ENCODE data around the gene TSPYL4.

The TSPYL4 gene

DNA sequence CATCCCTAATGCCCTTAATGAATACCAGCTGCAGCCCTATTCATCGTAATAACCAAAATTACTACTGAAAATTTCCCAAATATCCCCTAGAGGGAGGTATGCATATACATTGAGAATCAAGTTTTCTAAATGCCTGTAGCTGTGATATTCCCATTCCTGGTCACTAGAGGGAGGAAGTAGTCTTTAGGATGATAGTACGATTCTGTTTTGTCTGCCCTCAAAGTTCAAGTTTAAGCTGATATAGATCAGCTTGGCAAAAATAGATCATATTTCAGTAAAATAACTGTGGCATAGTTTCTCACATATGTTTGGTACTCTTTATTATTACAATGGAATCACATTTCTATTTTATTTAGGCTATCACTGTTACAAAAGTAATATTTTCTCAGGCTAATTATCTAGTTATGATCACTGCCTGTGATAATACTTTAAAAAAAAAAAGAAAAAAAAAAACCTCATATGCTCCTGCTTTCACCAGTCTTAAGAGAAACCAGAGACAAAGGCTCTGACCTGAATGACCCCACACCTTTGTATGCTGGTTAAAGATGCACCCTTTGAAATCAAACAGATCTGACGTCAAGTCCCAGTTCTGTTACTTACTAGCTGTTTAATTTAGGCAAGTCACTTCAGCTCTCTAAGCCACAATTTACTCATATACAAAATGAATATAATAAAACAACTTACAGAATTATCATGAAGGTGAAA is 14.9 kb upstream of the TSPYL4 start:
- peak; percentile 41 for DNase-seq

- no peak for DNase-seq
Observed at GRCh38 chr6:116267836-116268588, 14.1 kb upstream of the TSPYL4 start.

- DNase-seq, result no peak
Observed at GRCh38 chr6:116266803-116267202, 12.9 kb upstream of the TSPYL4 start.

- peak; percentile 38 for DNase-seq
Observed at GRCh38 chr6:116265041-116265829, 11.4 kb upstream of the TSPYL4 start.

GRCh38 chr6:116263353-116263752 is 9.5 kb upstream of the TSPYL4 start:
- DNase-seq, result no peak

DNA sequence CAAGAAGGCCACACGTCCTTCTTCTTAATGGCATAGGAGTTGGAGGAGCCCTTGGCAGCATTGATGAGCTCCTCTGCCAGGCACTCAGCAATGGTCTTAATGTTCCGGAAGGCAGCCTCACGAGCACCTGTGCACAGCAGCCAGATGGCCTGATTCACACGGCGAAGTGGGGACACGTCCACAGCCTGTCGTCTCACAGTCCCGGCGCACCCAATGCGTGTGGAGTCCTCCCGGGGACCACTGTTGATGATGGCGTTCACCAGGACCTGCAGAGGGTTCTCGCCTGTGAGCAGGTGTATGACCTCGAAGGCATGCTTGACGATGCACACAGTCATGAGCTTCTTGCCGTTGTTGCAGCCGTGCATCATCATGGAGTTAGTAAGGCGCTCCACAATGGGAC is 4.6 kb upstream of the TSPYL4 start:
- no peak for DNase-seq

DNA sequence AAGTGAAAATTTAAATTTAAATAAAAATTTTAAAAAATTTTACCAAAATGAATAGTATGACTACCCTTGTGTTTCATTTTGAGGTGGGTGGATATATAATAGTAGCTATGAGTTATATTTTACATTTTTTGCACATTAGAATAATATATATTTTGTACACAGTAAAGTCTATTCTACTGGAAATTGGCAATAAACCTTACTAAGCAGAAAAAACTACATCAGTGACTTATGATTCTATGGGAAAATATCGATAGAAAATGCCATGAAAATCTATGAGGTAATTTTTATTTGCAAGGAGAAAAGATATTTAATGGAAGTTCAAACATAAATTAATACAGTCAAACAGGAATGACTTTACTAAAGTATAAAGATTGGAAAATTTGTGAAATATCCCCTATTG is 2.8 kb upstream of the TSPYL4 start:
- DNase-seq, result no peak

DNA sequence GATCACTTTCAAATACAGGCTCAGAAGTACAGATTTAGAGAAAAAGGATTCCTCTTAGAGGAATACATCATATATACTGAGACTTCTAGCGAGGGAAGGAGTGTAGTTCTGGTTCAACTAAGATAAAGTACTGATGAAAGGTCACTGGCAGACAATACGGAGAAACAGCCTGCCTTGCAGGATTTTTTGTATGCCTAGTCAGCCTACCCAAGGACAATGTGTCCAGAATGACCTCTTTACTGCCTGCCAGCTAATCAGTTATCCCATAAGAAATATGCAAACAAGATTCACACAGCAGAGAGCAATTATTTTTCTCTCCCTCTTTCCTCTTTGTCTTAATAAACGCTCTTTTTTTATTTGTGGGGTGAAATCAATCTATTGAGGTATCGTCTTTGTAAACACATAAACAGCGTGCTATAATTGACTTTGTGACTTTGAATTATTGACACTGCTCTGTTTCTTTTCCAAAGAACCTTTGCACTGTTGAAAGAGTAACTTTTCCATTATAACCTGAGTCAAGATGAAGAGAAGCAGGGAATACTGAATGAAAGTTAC is 1.4 kb upstream of the TSPYL4 start:
- DNase-seq, result no peak

DNA sequence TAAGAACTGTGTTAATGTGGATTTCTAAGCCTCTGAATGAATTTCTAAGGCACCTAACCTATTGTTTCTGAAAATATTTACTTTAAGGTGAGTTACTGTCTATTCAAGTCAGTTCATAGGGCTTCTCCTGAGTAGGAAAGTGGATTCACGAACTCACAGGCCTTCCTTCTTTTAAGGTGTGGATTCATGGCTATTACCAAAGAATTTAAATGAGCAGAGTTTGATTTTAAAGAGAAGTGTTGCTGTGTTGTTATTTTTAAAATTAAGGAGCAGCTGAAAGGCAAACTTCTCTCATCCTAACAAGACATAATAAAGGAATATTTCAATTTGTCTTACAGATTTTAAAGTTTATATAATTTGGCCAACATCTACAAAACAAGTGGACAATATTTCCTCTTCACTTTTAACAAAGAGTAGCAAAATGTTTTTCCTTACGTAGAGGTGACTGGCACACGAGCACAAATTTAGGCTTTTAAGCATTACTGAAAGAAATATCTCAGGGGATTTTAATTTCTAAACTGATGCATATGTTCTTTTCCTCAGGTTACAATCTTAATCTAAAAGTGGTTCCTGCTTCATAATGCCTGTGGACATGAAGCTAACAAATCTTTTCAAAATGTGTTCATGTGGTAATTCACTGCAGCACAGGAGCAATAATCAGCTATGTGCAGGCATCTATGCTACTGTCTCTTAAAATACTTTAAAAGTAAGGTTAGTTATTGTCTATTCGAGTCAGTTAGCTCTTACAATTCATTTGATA is 602 bp upstream of the TSPYL4 start:
- no peak for DNase-seq

GRCh38 chr6:116253188-116253504 is 729 bp downstream of the TSPYL4 start:
- DNase-seq, result no peak

GRCh38 chr6:116251568-116252384 is 2.1 kb downstream of the TSPYL4 start:
- no peak for DNase-seq

- DNase-seq, result no peak
Observed at GRCh38 chr6:116248577-116248976, 5.3 kb downstream of the TSPYL4 start.

DNA sequence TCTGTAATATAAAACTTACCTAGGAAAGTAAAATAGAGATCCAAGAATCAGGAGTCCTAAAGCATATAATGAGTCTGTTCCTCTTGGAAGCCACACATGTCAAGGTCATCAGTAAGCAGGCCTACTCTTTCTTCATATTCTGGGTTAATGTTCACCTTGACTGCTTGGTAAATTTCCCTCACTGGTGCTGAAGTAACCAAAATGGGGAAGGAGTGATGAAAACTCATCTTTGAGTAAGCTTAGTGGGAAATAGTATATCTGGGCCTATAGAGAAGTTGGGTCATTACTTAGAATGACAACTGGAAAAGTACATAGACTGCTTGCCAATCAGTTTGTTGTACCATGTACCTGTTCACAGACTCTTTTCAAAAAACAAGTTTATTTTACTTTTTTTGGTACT is 6.6 kb downstream of the TSPYL4 start:
- DNase-seq, result no peak

DNA sequence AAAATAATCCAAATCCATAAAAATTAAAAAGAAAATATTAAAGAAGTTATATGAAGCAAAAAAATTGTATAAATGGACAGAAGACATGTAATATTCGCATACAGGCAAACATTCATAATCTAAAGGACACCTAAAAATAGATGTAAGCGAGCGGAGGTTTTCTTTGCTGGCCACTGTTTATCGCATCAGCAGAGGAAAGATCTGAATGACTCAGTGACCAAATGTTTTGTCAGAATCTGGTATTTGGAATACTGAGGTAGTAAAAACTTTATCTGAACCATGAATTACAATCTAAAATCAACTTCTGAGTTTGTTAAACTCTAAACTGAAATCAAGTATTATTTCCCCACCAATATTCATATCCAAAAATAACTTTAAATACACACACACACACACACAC is 7.8 kb downstream of the TSPYL4 start:
- no peak for DNase-seq

DNA sequence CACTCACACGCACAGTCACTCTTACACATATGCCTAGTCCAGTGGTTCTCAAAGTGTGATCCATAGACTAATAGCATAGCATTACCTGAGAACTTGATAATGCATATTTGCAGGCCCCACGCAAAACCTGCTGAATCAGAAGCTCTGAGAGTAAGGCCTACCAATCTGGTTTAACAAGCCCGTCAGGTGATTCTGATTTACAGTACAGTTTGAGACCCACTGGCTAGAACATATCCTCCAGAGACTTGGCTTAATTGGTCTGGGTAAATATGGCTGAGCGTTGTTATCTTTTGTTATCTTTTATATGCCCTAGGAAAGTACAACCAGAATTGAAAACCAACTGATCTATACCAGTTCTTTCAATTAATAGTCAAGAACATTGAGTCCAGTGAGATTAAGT is 9.6 kb downstream of the TSPYL4 start:
- no peak for DNase-seq

DNA sequence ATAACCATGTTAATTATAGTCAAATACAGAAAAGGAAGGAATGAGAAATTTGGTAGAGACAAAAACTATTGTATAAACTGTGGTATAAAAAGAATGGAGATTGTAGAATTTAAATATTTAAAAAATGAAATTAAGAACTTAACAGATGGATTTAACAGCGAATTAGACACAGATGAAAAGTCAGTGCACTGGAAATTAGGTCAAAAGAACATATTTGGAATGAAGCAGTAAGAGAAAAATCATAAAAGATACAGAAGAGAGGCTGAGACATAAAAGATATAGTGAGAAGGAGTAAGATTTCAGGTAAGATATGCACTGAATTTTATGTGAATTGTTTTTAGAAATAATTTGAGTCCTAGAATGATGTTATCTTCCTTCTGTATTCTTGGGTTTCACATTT is 14.0 kb downstream of the TSPYL4 start:
- no peak for DNase-seq

GRCh38 chr6:116239256-116239655 is 14.6 kb downstream of the TSPYL4 start:
- DNase-seq, result no peak

DNA sequence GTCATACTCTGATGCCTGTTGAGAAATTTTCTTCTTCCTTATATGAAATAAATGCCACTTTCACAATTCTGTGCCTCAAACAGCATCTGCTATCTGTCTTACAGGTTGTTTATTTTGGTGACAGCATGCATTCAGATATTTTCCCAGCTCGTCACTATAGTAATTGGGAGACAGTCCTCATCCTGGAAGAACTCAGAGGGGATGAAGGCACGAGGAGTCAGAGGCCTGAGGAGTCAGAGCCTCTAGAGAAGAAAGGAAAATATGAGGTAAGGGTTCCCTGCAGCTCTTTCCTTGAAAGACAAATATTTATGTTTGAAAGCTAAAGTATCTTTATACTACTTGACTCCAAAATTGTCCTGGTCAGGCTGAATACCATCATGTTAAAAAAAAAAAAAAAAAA is 15.8 kb downstream of the TSPYL4 start:
- DNase-seq, result no peak

- DNase-seq, result no peak
Observed at GRCh38 chr6:116234689-116235088, 19.2 kb downstream of the TSPYL4 start.

DNA sequence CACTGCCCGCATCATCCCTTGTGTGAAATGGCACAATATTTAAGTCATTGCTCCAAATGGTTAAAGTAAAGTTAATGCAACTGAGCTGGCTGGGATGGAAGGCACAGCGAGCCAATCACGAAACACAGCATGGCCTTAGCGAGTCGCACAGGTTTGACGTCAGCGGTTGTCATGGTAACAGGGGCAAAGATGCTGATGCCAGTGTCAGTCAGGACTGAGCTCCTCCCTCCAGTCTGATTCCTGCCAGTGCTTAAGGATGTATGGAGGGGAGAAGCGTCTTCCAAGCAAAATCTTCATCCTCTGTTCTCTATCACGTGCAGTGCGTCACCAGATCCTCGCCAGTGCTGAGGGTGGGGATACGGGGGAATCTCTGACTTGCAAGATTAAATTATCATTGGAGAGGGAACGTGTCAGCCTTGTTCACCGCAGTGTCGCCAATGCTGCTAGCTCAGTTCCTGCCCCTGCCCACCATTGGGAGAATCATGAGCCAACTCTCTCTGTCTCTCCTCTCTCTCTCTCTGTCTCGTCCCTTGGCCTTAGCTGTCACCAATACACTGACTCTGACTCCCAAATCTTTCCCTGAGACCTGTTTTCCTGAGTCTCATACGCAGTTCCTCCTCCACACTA is 24.5 kb downstream of the TSPYL4 start:
- DNase-seq, result no peak

- DNase-seq, result no peak
Observed at GRCh38 chr6:116223355-116223754, 30.5 kb downstream of the TSPYL4 start.

GRCh38 chr6:116221911-116222310 is 32.0 kb downstream of the TSPYL4 start:
- DNase-seq, result no peak
